Nucleus accumbens (tissue), 56 donors: ENCODE measurements around the gene AOAH.
"Not testable (repeated sequence)": the region's sequence is repeated elsewhere in the genome, so short reads cannot be mapped to it uniquely, and the experiment has no call there.

Source experiments
- DNase-seq, 56 donors: peaks; one replicate each; lab custom pipeline; 2025; lab: John Stamatoyannopoulos, UW

The AOAH gene

DNA sequence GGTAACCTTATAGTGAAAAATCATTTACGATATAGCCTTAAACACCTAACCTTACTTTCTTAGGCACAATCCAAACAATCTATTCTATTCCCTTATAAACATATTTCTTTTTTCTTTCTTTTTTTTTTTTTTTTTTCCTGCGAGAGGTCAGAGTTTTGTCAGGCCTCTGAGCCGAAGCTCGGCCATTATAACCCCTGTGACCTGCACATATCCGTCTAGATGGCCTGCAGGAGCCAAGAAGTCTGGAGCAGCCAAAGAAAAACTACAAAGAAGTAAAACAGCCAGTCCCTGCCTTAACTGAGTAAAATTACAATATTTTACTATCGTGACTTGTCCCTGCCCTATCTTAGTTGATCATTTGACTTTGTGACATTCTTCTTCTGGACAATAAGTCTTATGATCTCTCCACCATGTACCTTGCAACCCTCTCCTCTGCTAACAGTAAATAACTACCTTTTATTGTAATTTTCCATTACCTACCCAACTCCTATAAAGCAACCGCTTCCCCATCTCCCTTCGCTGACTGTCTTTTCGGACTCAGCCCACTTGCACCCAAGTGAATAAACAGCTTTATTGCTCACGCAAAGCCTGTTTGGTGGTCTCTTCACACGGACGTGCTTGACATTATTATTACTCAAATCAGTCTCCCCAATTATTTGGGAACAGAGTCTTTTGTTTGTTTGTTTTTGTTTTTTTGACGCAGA, 64.5 kb downstream of the AOAH start:
- no peak for DNase-seq

DNA sequence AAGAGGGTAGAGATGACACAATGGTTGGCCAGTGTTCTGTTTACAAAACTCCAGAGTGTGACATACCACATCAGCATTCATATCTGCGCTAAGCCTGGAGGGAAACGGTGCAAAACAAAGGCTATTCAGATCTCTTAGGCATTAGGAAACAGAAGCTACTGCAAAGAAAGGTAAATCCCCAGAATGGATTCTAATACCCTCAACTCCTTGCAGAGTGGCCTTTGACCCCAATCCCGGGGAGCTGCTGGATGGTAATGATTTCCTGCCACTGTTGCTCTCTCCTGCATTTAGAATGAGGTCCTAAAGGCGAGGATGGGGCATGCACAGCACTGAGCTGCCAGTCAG, 65.2 kb downstream of the AOAH start:
- DNase-seq: no peak

DNA sequence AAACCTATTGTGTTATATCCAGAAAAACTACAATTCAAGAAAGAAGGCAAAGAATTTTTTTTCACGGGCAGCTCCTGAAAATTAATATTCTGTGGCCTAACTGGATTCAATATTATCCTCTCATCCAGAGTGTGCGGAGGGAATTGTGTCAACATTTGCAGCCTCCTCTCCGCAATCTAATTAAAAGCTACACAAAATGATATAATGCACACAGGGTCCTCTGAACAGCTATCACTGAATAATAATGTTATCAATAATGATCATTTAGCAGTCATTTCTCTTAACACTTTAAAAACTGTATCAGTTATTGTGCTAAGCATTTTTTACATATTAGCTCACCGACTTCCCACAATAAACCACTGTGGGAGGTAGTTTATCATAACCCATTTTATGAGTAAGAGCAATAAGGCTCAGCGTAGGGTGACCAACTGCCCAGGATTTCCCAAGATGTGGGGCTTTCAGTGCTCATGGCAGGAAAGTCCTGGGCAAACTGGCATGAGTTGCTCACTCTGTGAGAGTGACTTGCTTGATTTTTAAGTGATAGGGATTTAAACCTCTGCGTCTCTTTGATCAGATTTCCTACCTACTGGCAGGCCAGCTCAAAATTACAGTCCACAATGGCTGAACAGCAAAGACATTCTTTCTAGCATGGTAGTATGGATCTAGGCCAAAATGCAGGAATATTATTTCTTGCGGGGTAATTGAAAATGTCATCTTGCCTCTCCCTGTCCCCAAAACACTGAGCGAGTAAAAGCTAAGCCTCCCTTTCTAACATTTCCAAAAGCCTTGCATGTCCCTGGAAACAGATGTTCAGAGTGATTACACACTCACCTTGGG, 65.7 kb downstream of the AOAH start:
- DNase-seq: no peak

DNA sequence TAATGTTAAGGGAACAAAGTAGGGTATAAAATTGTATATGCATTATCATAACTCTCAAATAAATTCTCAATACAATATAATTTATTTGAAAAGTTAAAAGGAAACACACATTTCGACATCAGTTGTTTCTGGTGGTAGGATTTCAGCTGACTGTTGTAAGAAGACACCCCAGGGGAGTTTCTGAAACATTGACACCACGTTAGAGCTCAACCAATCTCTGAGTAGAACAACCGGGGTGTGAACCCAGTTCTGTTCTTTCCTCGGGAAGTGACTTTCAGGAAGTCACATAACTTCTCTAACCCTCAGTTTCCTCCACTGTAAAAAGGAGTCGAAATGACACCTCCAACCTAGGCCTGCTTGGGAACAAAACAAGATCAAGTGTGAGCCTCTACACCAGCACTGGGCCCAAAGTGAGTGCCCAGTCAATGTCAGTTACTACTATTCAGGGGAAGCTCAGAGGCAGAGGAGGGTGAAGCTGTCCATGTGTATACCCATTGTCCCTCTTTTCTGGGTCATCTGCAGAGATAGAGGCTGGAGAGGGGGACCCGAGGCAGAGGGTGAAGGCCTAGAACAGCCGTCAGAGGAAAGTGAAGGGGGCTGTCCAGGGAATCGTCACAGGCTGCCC, 67.1 kb downstream of the AOAH start:
- DNase-seq: no peak

DNA sequence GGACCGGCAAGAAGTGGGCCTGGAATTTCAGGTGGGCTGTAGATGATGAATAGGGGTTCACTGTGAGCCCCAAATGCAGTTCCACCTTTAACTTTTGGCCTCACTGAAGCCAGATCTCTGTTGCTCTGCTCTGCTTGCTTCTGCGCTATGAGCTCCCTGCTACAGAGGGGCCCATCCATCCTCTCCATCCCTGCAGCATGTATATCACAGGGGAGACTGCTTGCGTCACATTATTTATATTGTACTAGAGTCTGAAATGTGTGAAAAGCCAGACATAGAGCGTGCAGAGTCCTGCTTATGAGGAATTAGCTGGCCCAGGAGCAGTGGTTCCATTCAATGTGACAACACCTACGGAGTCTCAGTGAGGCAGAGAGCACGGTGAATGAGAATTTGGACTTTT, 69.9 kb downstream of the AOAH start:
- no peak for DNase-seq

DNA sequence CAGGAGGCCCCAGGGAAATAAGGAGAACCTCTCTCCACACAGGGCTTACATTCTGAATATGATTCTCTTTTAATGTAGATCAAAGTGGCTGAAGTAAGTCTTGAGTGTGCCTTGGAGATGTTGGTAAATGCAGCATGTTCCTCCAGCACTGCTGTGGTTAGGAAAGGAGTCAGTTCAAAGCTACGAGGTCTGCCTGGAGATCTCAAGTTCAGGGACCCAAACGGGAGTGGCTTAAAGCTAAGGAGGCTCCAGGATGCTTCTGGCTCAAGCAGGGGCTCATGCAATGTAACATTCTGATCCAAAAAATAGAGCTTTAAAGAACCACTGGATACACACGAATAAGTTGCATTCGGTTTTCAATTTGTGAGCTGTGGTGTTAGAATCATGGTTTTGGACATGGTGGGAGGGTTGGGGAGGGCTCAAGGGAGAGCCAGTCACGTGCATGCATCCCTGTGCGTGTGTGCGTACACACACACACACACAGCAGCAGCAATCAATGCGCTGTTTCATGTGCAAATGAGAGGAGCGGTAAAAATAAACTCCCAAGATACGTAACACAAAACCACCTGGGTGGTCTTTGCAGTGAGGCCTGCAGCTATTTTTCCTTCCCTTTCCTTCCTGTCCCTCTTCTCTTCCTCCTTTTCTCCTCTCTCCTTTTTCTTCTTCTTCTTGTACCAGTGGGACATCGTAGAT, 70.5 kb downstream of the AOAH start:
- DNase-seq: no peak

DNA sequence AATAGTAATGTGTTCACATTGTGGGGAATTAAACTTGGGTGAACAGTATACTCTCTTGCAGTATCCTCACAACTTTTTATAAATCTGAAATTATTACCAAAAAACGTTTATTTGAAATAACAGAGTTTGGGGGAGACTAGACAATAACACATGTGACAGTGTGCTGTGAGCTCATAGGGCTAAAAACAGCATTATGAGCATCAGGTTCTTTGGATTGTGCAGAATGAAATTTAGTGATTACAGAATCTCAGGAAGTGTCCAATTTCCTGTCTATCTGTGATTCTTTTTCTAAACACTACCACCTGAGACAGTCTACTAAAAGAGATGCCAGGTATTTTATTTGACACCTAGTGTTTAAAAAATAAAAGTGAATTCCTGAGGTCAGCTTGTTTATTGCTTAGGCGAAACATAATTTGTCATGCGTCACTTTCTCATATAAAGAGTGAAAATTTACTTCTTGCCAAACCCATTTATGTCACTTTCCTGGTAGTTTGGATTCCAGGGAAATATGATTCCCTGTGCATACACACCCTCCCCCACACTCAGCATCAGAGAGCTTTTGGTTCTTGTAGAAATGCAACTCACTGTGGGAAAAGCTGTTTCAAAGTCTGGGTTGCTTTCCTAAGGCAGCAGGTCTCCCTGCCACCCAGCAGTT, 71.2 kb downstream of the AOAH start:
- DNase-seq: peak in 1 of 56 donors; percentile 7

DNA sequence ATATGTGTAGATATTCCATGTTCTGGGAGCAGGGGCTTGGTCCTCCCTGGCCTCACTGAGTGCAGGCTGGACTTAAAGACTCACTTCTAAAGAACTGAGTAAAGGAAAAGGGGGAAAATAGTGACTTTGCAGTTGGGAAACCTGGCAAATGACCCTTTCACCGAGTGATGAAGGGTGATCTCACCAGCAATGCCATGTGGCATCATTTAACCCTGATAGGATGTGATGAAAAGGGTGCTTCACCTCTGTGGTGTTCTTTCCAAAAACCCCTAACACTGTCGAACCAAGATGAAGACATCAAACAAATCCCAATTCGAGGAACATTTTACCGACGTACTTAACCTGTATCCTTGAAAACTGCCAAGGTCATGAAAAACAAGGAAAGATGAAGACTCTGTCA, 71.9 kb downstream of the AOAH start:
- DNase-seq: no peak

DNA sequence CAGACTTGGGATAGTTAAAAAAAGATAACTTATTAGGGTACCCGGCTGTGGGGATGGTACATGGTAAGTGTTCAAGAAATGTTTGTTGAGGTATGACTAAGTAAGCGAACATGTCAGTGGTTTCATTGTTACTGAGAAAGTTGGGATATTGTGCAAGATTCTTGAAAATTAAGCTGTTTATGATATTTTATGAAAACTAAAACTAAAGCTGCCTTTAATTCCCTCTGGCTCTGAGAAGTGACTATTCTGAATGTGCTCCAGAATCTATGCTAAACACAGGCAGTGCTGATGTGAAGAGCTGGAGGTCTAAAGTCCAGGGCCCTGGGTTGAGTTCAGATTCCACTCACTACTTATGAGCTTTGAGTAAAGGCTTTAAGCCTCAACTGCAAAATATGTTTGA, 72.9 kb downstream of the AOAH start:
- no peak for DNase-seq

- no peak for DNase-seq
These were observed 73.5 kb downstream of the AOAH start for GRCh38 chr7:36650766-36651312.

- DNase-seq: no peak
These were observed 74.0 kb downstream of the AOAH start for GRCh38 chr7:36650320-36650719.

- not testable (repeated sequence) for DNase-seq
These were observed 75.0 kb downstream of the AOAH start for GRCh38 chr7:36649319-36649718.

DNA sequence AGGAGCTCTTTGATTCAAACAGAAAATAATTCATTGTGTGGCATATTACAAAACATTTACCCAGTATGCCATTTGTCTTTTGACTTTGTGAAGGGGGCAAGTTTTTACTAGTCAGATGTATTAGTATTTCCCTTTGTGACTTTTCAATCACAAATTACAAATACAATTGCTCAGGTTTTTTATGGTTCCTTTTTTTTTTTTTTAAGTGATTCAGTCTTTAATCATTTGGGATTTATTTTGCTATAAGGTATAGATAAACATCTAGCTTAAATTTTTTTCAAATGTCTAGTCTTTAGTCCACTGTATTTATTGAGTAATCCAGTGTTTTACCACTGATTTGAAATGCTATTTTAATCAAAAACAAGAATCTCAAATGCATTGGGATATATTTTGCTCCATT, 75.9 kb downstream of the AOAH start:
- DNase-seq: no peak

- DNase-seq: peak in 7 of 56 donors; percentile 2 to 29 (median 19)
These were observed 79.5 kb downstream of the AOAH start for GRCh38 chr7:36644625-36645422.

GRCh38 chr7:36642414-36642813, 81.9 kb downstream of the AOAH start:
- DNase-seq: no peak

DNA sequence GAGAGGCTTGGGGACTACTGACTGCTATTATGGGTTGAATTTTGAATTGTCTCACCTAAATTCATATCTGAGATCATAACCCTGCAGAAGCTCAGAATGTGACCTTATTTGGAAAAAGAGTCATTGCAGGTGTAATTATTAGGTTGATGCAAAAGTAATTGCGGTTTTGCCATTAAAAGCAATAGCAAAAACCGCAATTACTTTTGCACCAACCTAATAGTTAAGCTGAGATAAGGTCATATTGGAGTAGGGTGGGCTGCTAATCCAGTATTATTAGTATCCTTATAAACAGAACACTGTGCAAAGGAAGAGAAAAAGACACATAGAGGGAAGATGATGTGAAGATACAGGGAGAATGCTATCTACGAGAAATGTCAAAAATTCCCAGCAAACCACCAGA, 82.3 kb downstream of the AOAH start:
- DNase-seq: no peak

GRCh38 chr7:36640682-36641081, 83.6 kb downstream of the AOAH start:
- DNase-seq: no peak

DNA sequence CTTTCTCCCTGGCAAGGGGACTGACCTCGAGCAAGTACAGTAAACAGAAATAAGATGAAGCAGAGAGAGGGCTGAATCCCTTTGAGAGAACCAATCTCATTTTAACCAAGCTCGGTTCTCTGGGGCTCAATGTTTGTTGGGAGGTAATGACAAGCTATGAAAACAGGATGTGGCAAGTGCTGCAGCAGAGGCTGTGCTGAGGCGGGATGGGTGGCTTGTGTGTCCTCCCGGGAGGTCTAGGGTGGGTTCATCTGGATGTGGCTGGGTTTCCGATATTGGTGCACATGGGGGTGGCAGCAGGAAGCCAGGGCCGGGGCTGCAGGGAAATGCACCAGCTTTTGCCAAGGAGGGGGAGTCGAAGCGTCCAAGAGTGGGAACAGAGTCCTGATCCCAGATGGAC, 84.5 kb downstream of the AOAH start:
- DNase-seq: no peak

DNA sequence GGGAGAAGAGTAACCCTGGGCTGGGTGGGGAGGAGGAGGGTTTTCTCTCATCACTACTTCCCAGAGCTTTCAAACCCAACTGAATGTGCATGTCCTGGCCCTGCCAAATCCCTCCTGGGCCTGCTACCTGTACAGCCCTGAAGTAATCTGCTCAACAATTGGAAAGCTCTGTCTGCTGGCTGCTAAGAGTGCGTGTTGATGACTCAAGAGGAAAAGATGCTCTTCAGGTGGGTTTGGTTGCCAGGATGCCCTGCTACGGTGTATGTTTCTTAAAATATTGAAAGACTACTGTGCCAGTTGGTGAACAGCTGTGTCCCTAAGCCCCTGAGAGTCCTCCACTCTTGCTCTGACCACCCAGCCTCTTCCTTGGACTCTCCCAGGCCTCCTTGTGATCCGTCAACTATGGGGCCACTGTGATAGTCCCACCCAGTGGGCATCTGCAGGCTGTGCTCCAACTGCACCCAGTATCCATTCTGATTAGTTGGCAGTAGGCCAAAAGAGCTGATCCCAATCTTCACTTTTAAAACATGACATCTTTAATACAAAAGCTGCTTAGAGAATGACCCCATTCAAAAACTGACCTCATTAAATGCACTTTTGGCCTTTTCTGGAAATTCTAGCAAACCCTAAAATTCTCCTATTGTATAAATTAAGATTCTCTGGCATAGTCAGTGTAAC, 85.6 kb downstream of the AOAH start:
- no peak for DNase-seq
